Vagina (tissue), 2 donors: ENCODE results near the gene CNMD. TPM values are rescaled to one million over a fixed set of nuclear protein-coding genes. Genes with fewer than 3 reads are reported as not detected.
"Not testable (repeated sequence)": the region's sequence is repeated elsewhere in the genome, so short reads cannot be mapped to it uniquely, and the experiment has no call there.

Source experiments
- DNase-seq, 2 donors: peaks; one replicate each; pipeline ENCODE4 v3.0.0-alpha.2; 2017; ENCODE audit errors: extremely low spot score in 2 of 2
- H3K27ac ChIP-seq: fragments of 200-600 bp; sonication (generic); one replicate; pipeline ENCODE4 v1.5.1; 2019
- H3K27me3 ChIP-seq: fragments of 200-600 bp; sonication (generic); one replicate; pipeline ENCODE4 v1.5.1; 2019
- H3K36me3 ChIP-seq, 2 donors: fragments of 200-600 bp; sonication (generic); one replicate each; pipeline ENCODE4 v1.5.1; 2017 to 2019
- H3K4me1 ChIP-seq: fragments of 200-600 bp; sonication (generic); one replicate; pipeline ENCODE4 v1.5.1; 2019
- H3K4me3 ChIP-seq, 2 donors: fragments of 200-600 bp; sonication (generic); 1 replicate in 1 of 2; 2 replicates in 1 of 2; pipeline ENCODE4 v1.5.1; 2016 to 2019
- H3K9me3 ChIP-seq: fragments of 200-600 bp; sonication (generic); one replicate; pipeline ENCODE4 v1.5.1; 2019
- CTCF ChIP-seq, 3 experiments: fragments of 450-650 bp in 2 of 3; fragments of 200-600 bp in 1 of 3; sonication (generic) in 1 of 3; IDR thresholded peaks; one replicate each; pipeline ENCODE4 v1.5.1; 2017 to 2019; ENCODE audit warnings: antibody characterized with exemption in 3 of 3, mild to moderate bottlenecking in 2 of 3, moderate library complexity in 2 of 3
- POLR2A ChIP-seq, 2 donors: fragments of 450-650 bp; IDR thresholded peaks; one replicate each; pipeline ENCODE4 v1.6.1; 2017; ENCODE audit warnings: antibody characterized with exemption in 2 of 2, mild to moderate bottlenecking in 2 of 2, moderate library complexity in 2 of 2
- POLR2AphosphoS5 ChIP-seq, 2 donors: sonication (generic); formaldehyde crosslinking; IDR thresholded peaks; one replicate each; pipeline ENCODE4 v1.9.0; 2017; ENCODE audit warnings: antibody characterized with exemption in 2 of 2, mild to moderate bottlenecking in 2 of 2, low read depth in 1 of 2; ENCODE audit not compliant: insufficient read depth in 1 of 2
- intact Hi-C: fragments of 100-400 bp; cut with DNase I; formaldehyde crosslinking; loops from one replicate; pipeline ENCODE4 v1.15.1; 2023
- total RNA-seq: library from RNA; depleted of rRNA; stranded (reverse); fragments of >200 nt; gene quantifications from one replicate; pipeline ENCODE4 v1.2.3, GENCODE V29; 2016

Gene CNMD
- total RNA-seq, 1 donor from 2014 or later, result not detected

GRCh38 chr13:52713894-52714293, 25.7 kb downstream of the CNMD start:
- DNase-seq, result no peak
- TF ChIP-seq CTCF (IDR thresholded peaks at IDR 0.05) (no peak), POLR2A (IDR thresholded peaks at IDR 0.05) (no peak), POLR2AphosphoS5 (IDR thresholded peaks at IDR 0.05; ENCODE audit: insufficient read depth in 1 of 2, low read depth in 1 of 2) (no peak)
- no peak overlapping the region for H3K4me3 ChIP-seq
- no peak overlapping the region for H3K27ac ChIP-seq
- intact Hi-C loops, result no loop called here
- H3K9me3 ChIP-seq, result no peaks in the 10 kb centered on the region
- no peaks in the 10 kb centered on the region for H3K4me1 ChIP-seq
- H3K27me3 ChIP-seq, result no peaks in the 10 kb centered on the region
- no peaks in the 10 kb centered on the region for H3K36me3 ChIP-seq

GRCh38 chr13:52712385-52712784, 27.2 kb downstream of the CNMD start:
- Histone ChIP-seq H3K9me3 (no peaks in the 10 kb centered on the region), H3K36me3 (no peaks in the 10 kb centered on the region), H3K4me1 (no peaks in the 10 kb centered on the region), H3K27me3 (no peaks in the 10 kb centered on the region), H3K4me3 (no peak overlapping the region), H3K27ac (no peak overlapping the region)
- TF ChIP-seq POLR2AphosphoS5 (IDR thresholded peaks at IDR 0.05; ENCODE audit: insufficient read depth in 1 of 2, low read depth in 1 of 2) (no peak), CTCF (IDR thresholded peaks at IDR 0.05) (no peak), POLR2A (IDR thresholded peaks at IDR 0.05) (no peak)
- no peak for DNase-seq
- intact Hi-C loops, result no loop called here

- TF ChIP-seq POLR2AphosphoS5 (IDR thresholded peaks at IDR 0.05; ENCODE audit: insufficient read depth in 1 of 2, low read depth in 1 of 2), result no peak
- TF ChIP-seq POLR2A (IDR thresholded peaks at IDR 0.05), result no peak
- no peak for DNase-seq
- intact Hi-C loops, result no loop called here
- Histone ChIP-seq H3K4me1 (no peaks in the 10 kb centered on the region), H3K9me3 (no peaks in the 10 kb centered on the region), H3K27ac (no peak overlapping the region), H3K4me3 (no peak overlapping the region), H3K27me3 (no peaks in the 10 kb centered on the region), H3K36me3 (no peaks in the 10 kb centered on the region)
Observed at GRCh38 chr13:52711286-52711685, 28.3 kb downstream of the CNMD start.

- H3K27ac ChIP-seq, intact Hi-C loops, H3K36me3 ChIP-seq, H3K27me3 ChIP-seq, DNase-seq, H3K9me3 ChIP-seq, H3K4me3 ChIP-seq, H3K4me1 ChIP-seq: not testable (repeated sequence)
Observed at GRCh38 chr13:52708266-52708665, 31.4 kb downstream of the CNMD start.

- TF ChIP-seq POLR2A (IDR thresholded peaks at IDR 0.05) (no peak), CTCF (IDR thresholded peaks at IDR 0.05) (no peak), POLR2AphosphoS5 (IDR thresholded peaks at IDR 0.05; ENCODE audit: insufficient read depth in 1 of 2, low read depth in 1 of 2) (no peak)
- Histone ChIP-seq H3K27ac (no peak overlapping the region), H3K4me1 (no peaks in the 10 kb centered on the region), H3K27me3 (no peaks in the 10 kb centered on the region), H3K36me3 (no peaks in the 10 kb centered on the region), H3K9me3 (no peaks in the 10 kb centered on the region), H3K4me3 (no peak overlapping the region)
- intact Hi-C loops, result no loop called here
- DNase-seq, result no peak
Observed at GRCh38 chr13:52707375-52707774, 32.2 kb downstream of the CNMD start.

GRCh38 chr13:52706081-52706480, 33.5 kb downstream of the CNMD start:
- Histone ChIP-seq H3K36me3 (no peaks in the 10 kb centered on the region), H3K4me3 (no peak overlapping the region), H3K27ac (no peak overlapping the region), H3K4me1 (no peaks in the 10 kb centered on the region), H3K9me3 (no peaks in the 10 kb centered on the region), H3K27me3 (no peaks in the 10 kb centered on the region)
- TF ChIP-seq POLR2A (IDR thresholded peaks at IDR 0.05) (no peak), CTCF (IDR thresholded peaks at IDR 0.05) (no peak), POLR2AphosphoS5 (IDR thresholded peaks at IDR 0.05; ENCODE audit: insufficient read depth in 1 of 2, low read depth in 1 of 2) (no peak)
- no peak for DNase-seq
- intact Hi-C loops, result no loop called here
